Midbrain (tissue), 1 donor: ENCODE data around the gene FA2H.
A peak's percentile ranks its signal among the peaks of the same experiment; 100 is the strongest.
"Not testable (repeated sequence)": the region's sequence is repeated elsewhere in the genome, so short reads cannot be mapped to it uniquely, and the experiment has no call there.

ENCODE experiments used
- DNase-seq: peaks from one replicate; lab custom pipeline; 2025; lab: John Stamatoyannopoulos, UW

FA2H gene

GRCh38 chr16:74769586-74770190 is 4.9 kb downstream of the FA2H start:
- DNase-seq = no peak

DNA sequence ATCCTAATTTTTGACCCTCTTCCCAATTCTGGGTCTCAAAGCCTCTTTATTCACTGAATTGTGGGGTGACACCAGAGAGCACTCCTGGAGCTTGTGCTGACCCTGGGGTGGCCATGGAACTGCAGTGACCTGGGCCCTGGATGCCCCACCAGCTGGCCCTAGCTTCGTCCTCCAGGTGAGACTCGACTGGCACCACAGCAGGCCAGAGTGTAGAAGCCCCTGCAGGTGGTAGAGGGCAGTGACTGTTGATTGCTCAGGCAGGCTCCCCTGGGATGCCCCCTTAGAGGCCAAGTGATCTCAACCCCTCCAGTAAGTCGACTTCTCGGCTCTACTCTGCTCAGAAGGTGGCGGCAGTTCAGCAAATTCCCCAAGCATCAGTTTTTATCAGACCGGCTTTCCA is 6.4 kb downstream of the FA2H start:
- DNase-seq = no peak

DNA sequence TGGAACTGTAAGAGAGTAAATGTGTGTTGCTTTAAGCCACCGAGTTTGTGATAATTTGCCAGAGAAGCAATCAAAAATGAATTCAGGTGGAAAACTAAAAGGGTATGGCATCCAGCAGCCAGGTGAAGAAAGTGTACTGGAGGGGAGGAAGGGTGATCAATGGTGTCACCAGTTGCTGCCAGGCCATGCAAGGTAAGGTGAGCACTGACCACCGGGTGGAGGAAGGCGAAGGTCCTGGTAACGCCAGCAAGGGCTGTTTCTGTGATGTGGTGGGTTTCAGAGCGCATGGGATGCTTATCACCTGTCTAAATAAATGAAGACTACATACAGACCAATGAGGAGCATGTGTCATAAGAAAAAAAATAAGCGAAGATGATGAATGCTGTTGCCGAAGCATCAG is 6.9 kb downstream of the FA2H start:
- DNase-seq = no peak

DNA sequence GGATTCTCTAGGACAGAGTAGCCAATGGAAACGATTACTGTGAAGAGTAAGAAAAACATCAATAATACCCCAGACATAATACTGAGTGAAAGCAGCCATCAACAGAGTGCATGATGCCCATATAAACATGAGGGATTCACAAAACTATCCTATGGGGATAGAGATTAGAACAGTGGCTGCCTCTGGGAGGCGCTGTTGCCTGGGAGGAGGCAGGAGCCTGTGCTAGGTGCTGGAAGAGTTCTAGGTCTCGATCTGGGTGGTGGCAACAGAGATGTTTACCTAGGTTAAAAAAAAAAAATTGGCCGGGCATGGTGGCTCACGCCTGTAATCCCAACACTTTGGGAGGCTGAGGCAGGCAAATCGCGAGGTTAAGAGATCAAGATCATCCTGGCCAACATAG is 7.9 kb downstream of the FA2H start:
- DNase-seq = no peak

- not testable (repeated sequence) for DNase-seq
Observed at GRCh38 chr16:74764184-74764583, 10.4 kb downstream of the FA2H start.

DNA sequence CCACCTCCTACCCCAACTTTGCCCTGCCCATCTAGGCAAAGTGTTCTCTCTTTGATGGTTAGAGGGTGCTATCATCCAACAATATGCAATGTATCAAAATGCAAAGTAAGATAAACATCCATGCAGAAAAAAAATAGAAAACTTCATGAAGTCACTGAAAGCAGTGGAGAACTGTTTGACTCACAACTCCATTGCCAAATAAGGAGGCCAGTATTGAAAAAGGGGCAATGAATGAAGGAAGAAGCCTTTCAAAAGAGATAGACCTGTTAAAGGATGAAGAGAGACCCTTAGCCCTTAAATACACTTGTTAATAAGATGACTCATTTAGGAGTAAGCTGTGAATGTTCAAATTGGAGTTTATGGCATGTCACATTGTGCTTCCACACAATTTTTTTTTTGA is 13.0 kb downstream of the FA2H start:
- DNase-seq = no peak

- no peak for DNase-seq
Observed at GRCh38 chr16:74760007-74760767, 14.4 kb downstream of the FA2H start.

GRCh38 chr16:74759564-74759963 is 15.1 kb downstream of the FA2H start:
- DNase-seq = no peak

- no peak for DNase-seq
Observed at GRCh38 chr16:74758801-74759200, 15.8 kb downstream of the FA2H start.

- no peak for DNase-seq
Observed at GRCh38 chr16:74757349-74757748, 17.3 kb downstream of the FA2H start.

GRCh38 chr16:74756203-74756602 is 18.4 kb downstream of the FA2H start:
- DNase-seq = no peak

- no peak for DNase-seq
Observed at GRCh38 chr16:74753180-74753579, 21.4 kb downstream of the FA2H start.

GRCh38 chr16:74752756-74753155 is 21.9 kb downstream of the FA2H start:
- DNase-seq = no peak

- DNase-seq = no peak
Observed at GRCh38 chr16:74752258-74752657, 22.4 kb downstream of the FA2H start.

DNA sequence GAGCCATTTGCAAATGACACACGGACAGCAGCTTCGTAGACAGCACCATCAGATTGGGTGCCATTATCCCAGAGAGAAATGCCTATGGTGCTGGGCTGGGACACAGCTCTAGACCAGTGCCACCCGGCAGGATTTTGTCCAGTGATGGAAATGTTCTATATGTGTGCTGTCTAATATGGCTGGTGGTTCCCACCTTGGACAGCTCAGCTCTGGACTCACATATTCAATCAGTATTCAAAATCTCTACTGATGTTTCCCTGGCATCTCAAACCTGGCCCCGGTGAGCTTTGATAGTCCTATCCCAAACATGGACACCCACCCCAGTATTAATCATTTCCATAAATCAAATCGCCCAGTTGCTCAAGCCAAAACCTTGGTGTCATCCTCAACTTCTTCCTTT is 23.0 kb downstream of the FA2H start:
- DNase-seq = no peak

DNA sequence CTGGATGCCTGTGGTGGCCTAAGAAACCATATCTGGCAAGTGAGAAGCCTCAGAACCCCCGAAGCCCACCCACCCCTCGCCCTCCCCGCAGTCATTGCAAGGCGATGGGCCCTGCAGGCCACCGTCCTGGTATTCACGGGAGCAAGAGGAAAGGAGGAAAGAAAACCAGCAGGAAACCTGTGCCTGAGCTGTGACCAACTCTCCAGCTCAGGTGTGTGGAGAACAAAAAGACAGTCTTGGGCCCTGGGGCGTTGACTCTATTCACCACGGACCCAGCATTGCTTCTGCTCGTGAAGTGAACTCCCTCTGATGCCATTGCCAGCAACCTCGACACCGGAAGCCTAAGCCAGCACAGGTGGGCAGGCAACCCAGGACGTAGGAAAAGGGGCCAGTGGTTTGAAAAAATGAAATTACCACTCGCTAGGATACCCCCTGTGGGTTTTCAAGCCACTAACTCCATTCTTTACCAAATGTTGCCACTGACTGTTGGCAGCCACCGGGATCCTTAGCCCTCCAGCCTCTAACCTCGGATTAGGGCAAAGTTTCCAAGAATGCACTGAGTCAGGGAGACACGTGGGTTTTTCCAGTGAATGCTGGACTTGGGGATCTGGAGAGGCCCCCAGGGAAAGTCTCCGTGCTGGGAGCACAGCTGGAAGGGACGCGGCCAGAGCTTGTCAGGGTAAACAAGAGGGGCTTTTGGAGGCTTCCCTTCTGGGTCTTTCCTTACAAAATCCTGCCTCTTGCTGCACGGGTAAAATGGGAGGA is 25.1 kb downstream of the FA2H start:
- DNase-seq = no peak

- DNase-seq = peak; percentile 83
Observed at GRCh38 chr16:74748616-74749026, 26.0 kb downstream of the FA2H start.

DNA sequence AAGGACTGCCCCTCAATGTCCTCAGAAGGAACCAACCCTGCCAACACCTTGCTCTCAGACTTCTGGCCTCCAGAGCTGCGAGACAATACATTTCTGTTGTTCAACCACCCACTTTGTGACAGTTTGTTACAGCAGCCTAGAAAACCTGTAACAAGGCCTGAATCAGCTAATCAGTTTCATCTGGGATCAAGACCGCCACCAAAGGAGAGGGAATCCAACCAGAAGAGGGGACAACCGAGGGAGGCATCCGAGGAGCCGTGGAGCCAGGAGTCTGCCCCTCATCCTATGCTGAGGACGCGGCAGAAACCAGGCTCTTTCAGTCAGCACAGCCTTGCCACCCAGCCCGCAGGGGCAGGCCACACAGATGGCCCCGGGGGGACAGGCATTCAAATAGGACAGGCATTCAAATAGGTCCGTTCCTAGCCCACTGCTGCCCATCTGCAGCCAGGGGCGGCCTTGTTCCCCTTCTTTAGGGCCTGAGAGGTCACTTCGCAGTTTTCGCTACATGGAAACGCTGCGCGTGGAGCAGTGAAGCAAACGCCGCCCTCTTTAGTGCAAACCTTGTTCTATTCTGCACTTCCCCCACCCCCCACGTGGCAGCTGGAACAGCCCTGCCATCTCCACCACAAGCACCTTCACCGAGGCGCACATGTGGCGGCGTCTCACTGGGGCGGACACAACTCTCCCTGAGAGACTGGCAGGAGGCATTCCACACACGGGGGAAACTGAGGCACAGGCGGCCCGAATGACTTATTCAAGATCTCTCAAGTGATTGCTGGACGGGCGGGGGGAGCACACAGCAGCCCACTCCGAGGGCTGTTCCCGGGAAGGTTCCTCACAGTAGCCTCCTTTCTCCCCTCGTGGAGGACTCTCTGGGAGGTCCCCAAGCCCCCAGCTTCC is 26.7 kb downstream of the FA2H start:
- DNase-seq = peak; percentile 67

GRCh38 chr16:74745926-74746325 is 28.7 kb downstream of the FA2H start:
- no peak for DNase-seq

GRCh38 chr16:74745109-74745615 is 29.5 kb downstream of the FA2H start:
- DNase-seq = no peak

DNA sequence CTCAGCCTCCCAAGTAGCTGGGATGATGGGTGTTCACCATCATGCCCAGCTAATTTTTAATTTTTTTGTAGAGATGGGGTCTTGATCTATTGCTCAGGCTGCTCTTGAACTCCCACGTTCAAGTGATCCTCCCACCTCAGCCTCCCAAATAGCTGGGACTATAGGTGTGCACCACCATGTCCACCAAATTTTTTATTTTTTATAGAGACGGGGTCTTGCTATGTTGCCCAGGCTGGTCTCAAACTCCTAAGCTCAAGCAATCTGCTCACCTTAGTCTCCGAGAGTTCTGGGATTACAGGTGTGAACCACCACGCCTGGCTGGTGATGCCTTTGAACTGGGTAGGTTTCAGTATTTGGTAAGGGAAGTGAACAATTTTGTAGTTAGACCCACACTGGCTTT is 30.1 kb downstream of the FA2H start:
- no peak for DNase-seq
